ENCODE results near the gene UNC119B.

The UNC119B gene

GRCh38 chr12:120686151-120686689, 24.0 kb upstream of the UNC119B start (continued):
- no peak for TF ChIP-seq ZNF394 (tag by site-specific recombination; IDR thresholded peaks at IDR 0.05; ENCODE audit: borderline replicate concordance)
- no peak for TF ChIP-seq YY2 (tag by site-specific recombination; IDR thresholded peaks at IDR 0.05)
- TF ChIP-seq ZNF571 (tag by site-specific recombination; IDR thresholded peaks at IDR 0.05) = no peak
- TF ChIP-seq ZBTB1 (tag by site-specific recombination; IDR thresholded peaks at IDR 0.05) = no peak
- peak; percentile 30; the same call in 1 of the 2 replicates for TF ChIP-seq ZBTB7A (tag by site-specific recombination; IDR thresholded peaks at IDR 0.05; ENCODE audit: low read depth)
- no peak for TF ChIP-seq ZNF184 (tag by site-specific recombination; IDR thresholded peaks at IDR 0.05)
- TF ChIP-seq ZNF354C (tag by site-specific recombination; IDR thresholded peaks at IDR 0.05; ENCODE audit: borderline replicate concordance, low read depth) = no peak
- TF ChIP-seq ZNF639 (tag by site-specific recombination; IDR thresholded peaks at IDR 0.05) = no peak
- no peak for TF ChIP-seq ZNF544 (tag by site-specific recombination; IDR thresholded peaks at IDR 0.05)
- TF ChIP-seq ZNF585B (tag by site-specific recombination; IDR thresholded peaks at IDR 0.05) = no peak
- no peak for TF ChIP-seq ZBTB44 (tag by site-specific recombination; IDR thresholded peaks at IDR 0.05)
- peak; percentile 95; the same call in 1 of the 2 replicates for TF ChIP-seq KLF16 (tag by site-specific recombination; IDR thresholded peaks at IDR 0.05)
- no peak for TF ChIP-seq SCRT2 (tag by site-specific recombination; IDR thresholded peaks at IDR 0.05)
- no peak for TF ChIP-seq ZNF138 (tag by site-specific recombination; IDR thresholded peaks at IDR 0.05; ENCODE audit: borderline replicate concordance)
- no peak for TF ChIP-seq OVOL3 (tag by site-specific recombination; IDR thresholded peaks at IDR 0.05)
- no peak for TF ChIP-seq ZNF529 (tag by site-specific recombination; IDR thresholded peaks at IDR 0.05; ENCODE audit: insufficient replicate concordance)
- TF ChIP-seq ZBTB48 (tag by site-specific recombination; IDR thresholded peaks at IDR 0.05) = peak; percentile 51; the same call in 1 of the 2 replicates
- no peak for TF ChIP-seq REPIN1 (tag by site-specific recombination; IDR thresholded peaks at IDR 0.05; ENCODE audit: low read depth)
- TF ChIP-seq KLF9 (tag by site-specific recombination; IDR thresholded peaks at IDR 0.05; ENCODE audit: low read depth) = no peak
- no peak for TF ChIP-seq TCF7L2 (IDR thresholded peaks at IDR 0.05; ENCODE audit: borderline replicate concordance, low read depth, low read length)
- no peak for TF ChIP-seq ZSCAN18 (tag by site-specific recombination; IDR thresholded peaks at IDR 0.05)
- no peak for TF ChIP-seq PBX3 (CRISPR knock-in tag; IDR thresholded peaks at IDR 0.05)
- TF ChIP-seq ZNF701 (tag by site-specific recombination; IDR thresholded peaks at IDR 0.05) = no peak
- no peak for TF ChIP-seq ZNF292 (tag by site-specific recombination; IDR thresholded peaks at IDR 0.05; ENCODE audit: borderline replicate concordance, low read depth)
- TF ChIP-seq ZNF692 (tag by site-specific recombination; IDR thresholded peaks at IDR 0.05) = no peak
- no peak for TF ChIP-seq ZNF626 (tag by site-specific recombination; IDR thresholded peaks at IDR 0.05)
- TF ChIP-seq SP2 (tag by site-specific recombination; IDR thresholded peaks at IDR 0.05) = peak; percentile 93
- 0 out of 2 replicates have a peak, but pooled peaks have one; percentile 5 for TF ChIP-seq ZNF76 (tag by site-specific recombination; IDR thresholded peaks at IDR 0.05; ENCODE audit: borderline replicate concordance, low read depth)
- TF ChIP-seq ZBTB6 (tag by site-specific recombination; IDR thresholded peaks at IDR 0.05) = no peak
- TF ChIP-seq PRDM6 (tag by site-specific recombination; IDR thresholded peaks at IDR 0.05) = no peak
- TF ChIP-seq ZBTB21 (tag by site-specific recombination; IDR thresholded peaks at IDR 0.05) = no peak

Data from HEK293 (cell line).